ENCODE measurements around the gene POU2F2.

DNA sequence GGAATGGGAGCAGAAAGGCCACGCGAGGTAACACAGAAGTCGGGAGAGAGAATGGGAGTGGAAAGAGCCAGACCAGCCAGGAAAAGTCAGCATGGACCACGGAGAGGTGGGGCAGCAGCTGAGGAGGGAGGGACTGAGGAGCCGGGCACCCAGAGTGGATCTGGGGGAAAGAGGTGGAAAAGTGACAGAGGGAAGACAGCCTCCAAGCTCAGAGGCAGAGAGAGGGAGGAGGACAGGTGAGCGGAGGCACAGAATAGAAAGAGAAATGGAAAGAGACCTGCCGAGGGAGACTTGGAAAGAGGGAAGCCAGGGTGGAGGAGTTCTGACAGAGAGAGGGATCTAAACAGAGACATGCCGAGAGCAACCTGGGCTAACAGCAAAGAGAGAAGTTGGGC lies 63.9 kb downstream of the POU2F2 start:
- TF ChIP-seq POLR2A (IDR thresholded peaks at IDR 0.05; ENCODE audit: borderline replicate concordance, extremely low read depth, insufficient read depth, insufficient read length) (no peak), EZH2 (IDR thresholded peaks at IDR 0.05) (no peak), RAD21 (IDR thresholded peaks at IDR 0.05; ENCODE audit: low read depth) (no peak), CEBPB (IDR thresholded peaks at IDR 0.05; ENCODE audit: low read depth) (no peak), POLR2AphosphoS5 (IDR thresholded peaks at IDR 0.05; ENCODE audit: low read depth, low read length) (no peak), ZFX (IDR thresholded peaks at IDR 0.05) (no peak)
- TF ChIP-seq, protein P1, sequence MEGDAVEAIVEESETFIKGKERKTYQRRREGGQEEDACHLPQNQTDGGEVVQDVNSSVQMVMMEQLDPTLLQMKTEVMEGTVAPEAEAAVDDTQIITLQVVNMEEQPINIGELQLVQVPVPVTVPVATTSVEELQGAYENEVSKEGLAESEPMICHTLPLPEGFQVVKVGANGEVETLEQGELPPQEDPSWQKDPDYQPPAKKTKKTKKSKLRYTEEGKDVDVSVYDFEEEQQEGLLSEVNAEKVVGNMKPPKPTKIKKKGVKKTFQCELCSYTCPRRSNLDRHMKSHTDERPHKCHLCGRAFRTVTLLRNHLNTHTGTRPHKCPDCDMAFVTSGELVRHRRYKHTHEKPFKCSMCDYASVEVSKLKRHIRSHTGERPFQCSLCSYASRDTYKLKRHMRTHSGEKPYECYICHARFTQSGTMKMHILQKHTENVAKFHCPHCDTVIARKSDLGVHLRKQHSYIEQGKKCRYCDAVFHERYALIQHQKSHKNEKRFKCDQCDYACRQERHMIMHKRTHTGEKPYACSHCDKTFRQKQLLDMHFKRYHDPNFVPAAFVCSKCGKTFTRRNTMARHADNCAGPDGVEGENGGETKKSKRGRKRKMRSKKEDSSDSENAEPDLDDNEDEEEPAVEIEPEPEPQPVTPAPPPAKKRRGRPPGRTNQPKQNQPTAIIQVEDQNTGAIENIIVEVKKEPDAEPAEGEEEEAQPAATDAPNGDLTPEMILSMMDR (IDR thresholded peaks at IDR 0.05 in 2 of 3, conservative IDR thresholded peaks at IDR 0.05 in 1 of 3; ENCODE audit: borderline replicate concordance in 1 of 3, insufficient read depth in 1 of 3, low read depth in 2 of 3, low read length in 2 of 3) = no peak
- TF ChIP-seq, protein P2, sequence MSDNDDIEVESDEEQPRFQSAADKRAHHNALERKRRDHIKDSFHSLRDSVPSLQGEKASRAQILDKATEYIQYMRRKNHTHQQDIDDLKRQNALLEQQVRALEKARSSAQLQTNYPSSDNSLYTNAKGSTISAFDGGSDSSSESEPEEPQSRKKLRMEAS (IDR thresholded peaks at IDR 0.05) = no peak
- TF ChIP-seq, protein P3, sequence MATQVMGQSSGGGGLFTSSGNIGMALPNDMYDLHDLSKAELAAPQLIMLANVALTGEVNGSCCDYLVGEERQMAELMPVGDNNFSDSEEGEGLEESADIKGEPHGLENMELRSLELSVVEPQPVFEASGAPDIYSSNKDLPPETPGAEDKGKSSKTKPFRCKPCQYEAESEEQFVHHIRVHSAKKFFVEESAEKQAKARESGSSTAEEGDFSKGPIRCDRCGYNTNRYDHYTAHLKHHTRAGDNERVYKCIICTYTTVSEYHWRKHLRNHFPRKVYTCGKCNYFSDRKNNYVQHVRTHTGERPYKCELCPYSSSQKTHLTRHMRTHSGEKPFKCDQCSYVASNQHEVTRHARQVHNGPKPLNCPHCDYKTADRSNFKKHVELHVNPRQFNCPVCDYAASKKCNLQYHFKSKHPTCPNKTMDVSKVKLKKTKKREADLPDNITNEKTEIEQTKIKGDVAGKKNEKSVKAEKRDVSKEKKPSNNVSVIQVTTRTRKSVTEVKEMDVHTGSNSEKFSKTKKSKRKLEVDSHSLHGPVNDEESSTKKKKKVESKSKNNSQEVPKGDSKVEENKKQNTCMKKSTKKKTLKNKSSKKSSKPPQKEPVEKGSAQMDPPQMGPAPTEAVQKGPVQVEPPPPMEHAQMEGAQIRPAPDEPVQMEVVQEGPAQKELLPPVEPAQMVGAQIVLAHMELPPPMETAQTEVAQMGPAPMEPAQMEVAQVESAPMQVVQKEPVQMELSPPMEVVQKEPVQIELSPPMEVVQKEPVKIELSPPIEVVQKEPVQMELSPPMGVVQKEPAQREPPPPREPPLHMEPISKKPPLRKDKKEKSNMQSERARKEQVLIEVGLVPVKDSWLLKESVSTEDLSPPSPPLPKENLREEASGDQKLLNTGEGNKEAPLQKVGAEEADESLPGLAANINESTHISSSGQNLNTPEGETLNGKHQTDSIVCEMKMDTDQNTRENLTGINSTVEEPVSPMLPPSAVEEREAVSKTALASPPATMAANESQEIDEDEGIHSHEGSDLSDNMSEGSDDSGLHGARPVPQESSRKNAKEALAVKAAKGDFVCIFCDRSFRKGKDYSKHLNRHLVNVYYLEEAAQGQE (IDR thresholded peaks at IDR 0.05; ENCODE audit: low read depth) = no peak
